Inflammatory macrophage (primary cell): Measurements from ENCODE around the gene ADGRD1.

Experiments used
- DNase-seq, 2 donors: peaks; one replicate each; pipeline ENCODE4 v3.0.0-alpha.2; 2020 to 2022

The ADGRD1 gene

GRCh38 chr12:131044136-131044535 lies 90.4 kb downstream of the ADGRD1 start:
- DNase-seq = no peak

DNA sequence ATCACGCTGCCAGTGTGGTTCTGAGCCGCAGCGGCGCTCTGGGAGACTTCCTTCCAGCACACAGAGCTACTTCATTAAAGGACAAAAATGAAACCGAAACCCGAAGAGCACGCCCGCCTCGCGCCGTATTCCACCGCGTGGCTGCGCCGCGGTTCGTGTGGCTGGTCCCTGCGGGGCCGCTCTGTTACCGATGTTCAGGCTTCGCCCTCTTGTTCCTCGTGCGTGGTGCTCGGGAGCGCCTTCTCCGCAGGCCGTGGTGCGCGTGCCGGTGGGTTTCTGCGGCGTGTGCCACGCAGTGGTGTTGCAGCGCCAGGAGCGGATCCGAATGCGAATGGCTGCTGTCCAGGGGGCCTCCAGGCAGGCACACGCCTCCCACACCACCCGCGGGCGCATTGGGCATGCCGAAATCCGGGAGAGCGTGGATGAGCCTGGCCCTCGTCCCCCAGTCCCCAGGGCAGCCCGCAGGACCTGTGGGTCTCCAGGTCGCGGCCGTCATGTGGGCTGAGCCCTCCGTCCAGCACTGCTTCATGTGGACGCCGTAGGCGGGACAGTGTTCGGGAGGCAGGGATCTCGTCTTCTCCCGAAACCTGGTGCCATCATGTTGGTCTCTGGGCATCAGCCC lies 91.2 kb downstream of the ADGRD1 start:
- no peak for DNase-seq

GRCh38 chr12:131045705-131046460 lies 92.2 kb downstream of the ADGRD1 start:
- DNase-seq = no peak

DNA sequence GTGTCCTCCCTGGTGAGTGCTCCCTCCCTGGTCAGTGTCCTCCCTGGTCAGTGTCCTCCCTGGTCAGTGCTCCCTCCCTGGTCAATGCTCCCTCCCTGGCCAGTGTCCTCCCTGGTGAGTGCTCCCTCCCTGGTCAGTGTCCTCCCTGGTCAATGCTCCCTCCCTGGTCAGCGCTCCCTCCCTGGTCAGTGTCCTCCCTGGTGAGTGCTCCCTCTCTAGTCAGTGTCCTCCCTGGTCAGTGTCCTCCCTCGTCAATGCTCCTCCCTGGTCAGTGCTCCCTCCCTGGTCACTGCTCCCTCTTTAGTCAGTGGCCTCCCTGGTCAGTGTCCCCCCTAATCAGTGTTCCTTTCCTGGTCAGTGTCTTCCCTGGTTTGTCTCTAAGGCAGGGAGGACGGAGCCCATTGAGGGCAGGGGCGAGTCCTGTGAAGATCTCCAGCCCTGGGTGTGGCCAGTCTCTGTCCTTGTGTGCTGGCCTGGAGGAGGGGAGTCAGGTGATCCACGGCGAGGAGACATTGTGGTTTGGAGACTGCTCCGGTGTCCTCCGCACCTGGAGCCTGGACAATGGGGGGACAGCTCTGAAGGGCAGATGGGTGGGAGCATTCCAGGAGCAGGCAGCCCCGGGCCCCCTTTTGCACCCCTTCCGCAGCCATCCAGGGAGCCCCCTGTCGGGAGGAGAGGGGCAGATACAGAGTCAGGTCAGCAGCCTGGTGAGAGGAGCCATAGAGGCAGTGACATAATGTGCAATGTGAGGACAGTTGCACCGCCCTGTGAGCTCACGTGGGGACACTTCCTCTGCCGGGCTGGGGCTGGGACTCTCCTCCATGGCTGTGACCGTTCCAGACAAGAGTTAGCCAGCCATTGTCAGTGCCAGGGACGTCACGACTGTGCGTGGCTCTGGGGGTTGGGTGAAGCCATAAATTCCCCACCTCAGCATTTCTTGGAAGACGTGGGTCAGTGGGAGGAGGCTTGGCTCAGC lies 93.4 kb downstream of the ADGRD1 start:
- DNase-seq = peak; percentile 68 to 78

GRCh38 chr12:131047789-131048610 lies 94.3 kb downstream of the ADGRD1 start:
- no peak for DNase-seq

DNA sequence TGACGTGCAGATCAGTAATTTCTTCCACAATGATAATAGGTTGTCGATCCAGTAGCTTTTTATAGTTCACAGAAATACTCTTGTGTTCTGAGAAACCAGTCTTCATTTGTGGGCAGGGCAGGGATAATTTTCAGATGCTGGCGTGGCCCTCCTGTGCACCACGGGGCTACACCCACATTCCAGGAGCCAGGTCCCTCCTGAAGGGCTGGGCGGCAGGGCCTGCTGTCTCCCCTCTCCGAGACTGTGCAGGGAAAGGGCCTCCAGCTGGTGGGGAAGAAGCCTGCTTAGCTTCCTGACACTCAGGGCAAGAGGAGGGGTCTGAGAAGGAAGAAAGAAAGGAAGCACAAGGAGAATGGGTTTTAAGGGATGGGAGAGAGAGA lies 94.9 kb downstream of the ADGRD1 start:
- no peak for DNase-seq

- no peak for DNase-seq
Measured at GRCh38 chr12:131049002-131049401, 95.3 kb downstream of the ADGRD1 start.

DNA sequence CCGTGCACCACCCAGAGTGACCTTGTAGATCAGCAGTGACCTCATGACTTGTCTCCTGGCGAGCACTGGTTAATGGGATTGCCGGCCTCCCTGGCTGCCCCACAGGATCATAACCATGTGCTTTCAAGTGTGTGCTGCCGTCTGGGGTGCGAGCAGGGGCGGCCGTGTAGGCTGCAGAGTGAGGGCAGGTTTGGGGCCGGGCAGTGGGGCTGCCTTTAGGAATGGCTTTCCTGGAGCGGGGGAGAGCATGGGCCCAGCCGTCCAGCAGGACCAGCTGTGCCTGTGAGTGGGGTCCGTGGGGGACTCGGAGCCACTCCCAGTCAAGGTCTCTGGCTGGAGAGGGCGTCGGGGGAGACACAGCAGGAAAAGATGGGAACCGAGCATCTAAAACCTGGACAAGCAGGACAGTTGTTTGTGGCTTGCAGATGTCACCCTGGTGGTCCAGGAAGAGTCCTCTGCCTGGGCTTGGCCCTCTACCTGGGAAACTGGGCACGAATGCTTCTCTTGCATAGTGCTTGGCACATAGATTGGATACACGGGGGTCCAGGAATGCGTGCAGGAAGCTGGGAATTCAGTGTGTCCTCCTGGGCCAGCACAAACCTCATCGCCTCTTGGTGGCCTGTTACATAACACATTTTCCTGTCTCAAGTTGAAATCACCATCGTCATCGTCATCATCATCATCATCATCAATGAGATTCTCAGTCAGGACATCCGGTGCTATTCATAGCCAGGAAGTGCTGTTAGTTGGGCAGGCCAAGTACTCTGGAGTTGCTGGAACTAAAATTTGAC lies 96.0 kb downstream of the ADGRD1 start:
- no peak for DNase-seq

DNA sequence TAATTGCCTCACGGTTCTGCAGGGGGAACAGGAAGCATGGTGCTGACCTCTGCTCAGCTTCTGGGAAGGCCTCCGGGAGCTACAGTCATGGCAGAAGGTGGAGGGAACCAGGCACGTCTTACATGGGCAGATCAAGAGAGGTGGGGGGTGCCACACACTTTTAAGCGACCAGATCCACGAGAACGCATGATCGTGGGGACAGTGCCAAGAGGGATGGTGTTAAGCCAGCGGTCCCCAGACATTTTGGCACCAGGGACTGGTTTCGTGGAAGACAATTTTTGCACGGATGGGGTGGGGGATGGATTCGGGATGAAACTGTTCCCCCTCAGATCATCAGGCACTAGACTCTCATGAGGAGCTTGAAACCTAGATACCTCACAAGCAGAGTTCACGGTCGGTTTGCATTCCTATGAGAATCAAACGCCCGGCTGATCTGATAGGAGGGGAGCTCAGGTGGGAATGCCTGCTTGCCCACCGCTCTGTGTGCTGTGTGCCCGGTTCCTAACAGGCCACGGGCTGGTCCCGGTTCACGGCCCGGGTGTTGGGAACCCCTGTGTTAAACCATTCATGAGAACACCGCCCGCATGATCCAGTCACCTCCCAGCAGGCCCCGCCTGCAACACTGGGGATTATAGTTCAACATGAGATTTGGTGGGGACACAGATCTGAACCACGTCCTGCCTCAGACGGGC lies 96.9 kb downstream of the ADGRD1 start:
- no peak for DNase-seq

DNA sequence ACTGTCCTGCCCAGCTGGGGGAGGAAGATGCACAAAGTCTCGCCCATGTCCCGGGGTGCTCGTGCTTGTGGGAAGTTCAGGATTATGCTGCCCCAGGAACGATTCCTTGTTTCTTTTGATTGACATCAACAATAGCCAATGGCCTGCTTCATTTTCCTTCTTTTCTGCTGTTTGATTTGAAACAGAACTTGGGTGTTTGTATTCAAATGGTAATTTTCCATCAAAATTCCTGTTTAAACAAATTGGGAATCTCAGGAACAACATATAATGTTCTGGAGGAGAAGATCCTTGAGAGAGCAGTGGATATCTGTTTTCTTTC lies 97.4 kb downstream of the ADGRD1 start:
- DNase-seq = no peak

- DNase-seq = no peak
Measured at GRCh38 chr12:131052063-131052781, 98.5 kb downstream of the ADGRD1 start.

GRCh38 chr12:131052929-131053328 lies 99.2 kb downstream of the ADGRD1 start:
- DNase-seq = no peak

DNA sequence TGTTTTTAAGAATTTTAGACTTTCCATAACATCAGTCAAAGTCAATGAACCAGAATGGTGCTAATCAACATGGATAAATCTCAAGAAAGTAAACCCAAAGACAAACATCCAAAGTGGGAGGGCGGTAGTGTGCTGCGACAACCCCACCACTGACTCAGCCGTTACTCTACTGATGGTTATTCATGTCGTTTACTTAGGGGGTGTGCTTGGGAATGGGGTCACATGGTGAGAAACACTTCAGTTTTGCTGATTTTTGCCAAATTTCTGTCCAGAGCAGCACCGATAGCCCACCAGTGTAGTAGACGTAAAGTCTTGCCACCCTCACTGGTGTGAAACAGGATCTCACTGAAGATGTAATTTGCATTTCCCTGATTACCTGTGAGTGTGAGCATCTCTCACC lies 99.9 kb downstream of the ADGRD1 start:
- no peak for DNase-seq

DNA sequence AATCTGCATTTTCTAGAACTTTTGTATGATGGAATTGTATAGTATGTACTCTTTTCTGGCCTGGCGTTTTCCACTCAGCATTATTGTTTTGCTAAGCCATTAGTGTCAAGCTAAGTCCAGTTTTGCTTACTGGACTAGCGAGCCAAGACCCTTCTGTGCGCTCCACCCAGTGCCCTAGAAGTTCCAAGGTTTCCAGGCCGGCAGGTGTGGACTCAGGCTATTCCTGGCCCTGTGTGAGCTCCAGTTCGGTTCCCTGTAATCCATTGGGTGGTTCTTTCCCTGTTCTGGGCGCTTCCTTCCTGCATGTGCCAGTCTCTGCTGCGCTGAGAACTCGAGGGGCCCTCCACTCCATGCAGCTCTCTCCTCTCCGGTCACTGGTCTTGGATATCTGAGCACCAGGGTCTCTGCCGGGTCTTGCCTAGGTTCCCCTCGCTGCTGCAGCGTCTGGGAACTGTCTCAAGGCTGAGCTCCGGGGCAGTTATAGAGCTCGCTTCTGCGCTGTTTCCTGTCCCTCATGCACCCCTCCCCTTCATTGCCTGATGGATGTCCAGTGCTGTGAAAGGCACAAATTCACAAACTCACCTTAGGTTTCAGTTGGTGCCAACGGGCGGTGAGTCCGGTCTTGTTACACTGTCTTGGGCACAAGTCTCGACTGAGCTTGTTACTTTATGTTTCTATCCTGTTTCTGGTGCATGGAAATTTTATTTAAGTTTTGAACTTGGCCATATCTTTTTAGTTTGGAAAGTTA lies 100.8 kb downstream of the ADGRD1 start:
- no peak for DNase-seq

- DNase-seq = no peak
Measured at GRCh38 chr12:131055093-131055465, 101.4 kb downstream of the ADGRD1 start.

DNA sequence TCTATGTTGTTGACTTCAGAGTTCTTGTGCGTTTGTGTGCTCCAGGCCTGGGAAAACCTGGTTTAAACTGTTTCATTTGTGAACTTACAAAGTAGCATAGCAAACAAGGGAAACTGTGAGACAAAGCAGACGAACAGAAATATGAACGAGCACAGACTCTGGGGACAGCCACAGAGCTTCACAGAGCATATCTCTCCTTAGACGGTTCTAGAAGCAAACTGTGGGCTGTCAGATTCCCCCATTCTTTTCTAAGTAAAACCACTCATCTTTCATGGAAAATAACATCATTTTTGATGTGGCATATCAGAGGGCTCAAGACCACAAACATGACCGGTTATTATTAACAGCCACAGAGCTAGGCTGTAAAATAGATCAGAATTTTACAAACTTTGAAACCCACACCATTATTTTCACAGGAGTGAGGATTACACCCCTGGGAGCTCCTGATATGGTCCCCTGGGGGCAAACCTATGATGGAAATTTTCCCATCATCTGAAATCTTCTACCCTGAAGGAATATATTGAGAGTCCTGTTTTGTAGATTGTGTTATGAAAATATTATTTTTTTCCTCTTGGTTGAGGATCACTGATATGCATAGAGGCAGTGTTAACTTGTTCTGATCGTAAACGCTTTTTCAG lies 102.0 kb downstream of the ADGRD1 start:
- DNase-seq = no peak

- DNase-seq = no peak
Measured at GRCh38 chr12:131056626-131057025, 102.9 kb downstream of the ADGRD1 start.

DNA sequence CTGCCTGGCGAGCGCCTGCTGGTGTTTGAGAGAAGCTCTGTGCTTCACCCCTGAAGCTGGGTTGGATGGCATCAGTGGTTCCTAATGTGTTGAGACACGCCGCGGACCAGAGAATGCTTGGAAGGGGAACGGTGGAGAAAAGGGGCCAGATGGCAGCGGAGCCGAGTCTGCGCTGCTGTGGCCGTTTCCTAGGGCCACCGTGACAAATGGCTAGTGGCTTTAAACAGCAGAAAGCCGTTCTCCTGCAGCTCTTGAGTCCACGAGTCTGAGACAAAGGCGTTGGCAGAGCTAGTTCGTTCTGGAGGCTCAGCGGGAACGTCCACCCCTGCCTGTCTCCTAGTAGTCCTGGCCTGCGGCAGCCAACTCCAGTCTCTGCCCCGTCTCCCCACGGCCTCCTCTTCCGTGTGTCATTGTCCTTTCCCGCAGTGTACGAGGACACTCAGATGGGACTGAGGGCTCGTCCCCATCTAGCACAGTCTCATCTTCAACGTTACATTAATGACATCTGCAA lies 103.6 kb downstream of the ADGRD1 start:
- no peak for DNase-seq
